Stimulated activated CD4-positive, alpha-beta T cell treated with anti-CD3 and anti-CD28 coated beads, Interleukin-4, amount 100 ng/mL, for 24 hours (primary cell): ENCODE results near the gene EIF2A.
"Not testable (repeated sequence)": the region's sequence is repeated elsewhere in the genome, so short reads cannot be mapped to it uniquely, and the experiment has no call there.

Source experiments
- DNase-seq: peaks from one replicate; pipeline ENCODE4 v3.0.0-alpha.2; 2020

The EIF2A gene

DNA sequence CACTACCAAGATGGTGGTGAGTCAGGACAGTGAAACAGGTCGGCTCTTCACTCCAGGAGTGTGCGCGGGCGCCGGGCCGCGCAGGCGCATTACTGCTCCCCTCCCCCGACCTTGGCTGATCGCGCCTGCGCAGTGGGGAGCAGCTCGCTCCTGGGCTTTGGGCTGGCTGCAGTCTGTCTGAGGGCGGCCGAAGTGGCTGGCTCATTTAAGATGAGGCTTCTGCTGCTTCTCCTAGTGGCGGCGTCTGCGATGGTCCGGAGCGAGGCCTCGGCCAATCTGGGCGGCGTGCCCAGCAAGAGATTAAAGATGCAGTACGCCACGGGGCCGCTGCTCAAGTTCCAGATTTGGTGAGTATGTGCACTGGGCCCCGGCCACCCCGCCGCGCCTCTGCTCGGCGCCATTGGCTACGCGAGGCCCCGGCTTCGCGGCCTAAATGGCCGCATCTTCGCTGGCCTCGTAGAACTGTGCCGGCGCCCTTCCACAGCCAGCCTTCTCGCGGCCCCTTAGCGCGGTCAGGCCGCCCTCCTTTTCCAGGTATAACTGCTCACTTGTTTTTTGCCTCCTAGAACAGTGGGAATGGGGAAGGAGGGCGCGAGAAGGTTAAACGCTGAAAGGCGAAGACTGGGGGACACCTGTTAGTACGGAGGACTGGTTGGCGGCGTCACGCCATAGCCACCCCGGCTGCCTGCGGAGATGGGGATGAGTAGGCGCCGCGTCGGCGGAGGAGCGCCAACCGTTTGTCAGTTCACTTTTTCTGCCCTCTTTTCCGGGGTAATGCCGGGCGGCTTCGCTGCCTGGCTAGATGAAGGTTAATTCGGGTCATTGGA lies 56.8 kb downstream of the EIF2A start, which contains the start of gene SELENOT:
SELENOT (plus strand) TSS at position 169 of the 827 bp plus-strand sequence; CDS start at position 211, 42 bp downstream.
- DNase-seq: peak; percentile 93

DNA sequence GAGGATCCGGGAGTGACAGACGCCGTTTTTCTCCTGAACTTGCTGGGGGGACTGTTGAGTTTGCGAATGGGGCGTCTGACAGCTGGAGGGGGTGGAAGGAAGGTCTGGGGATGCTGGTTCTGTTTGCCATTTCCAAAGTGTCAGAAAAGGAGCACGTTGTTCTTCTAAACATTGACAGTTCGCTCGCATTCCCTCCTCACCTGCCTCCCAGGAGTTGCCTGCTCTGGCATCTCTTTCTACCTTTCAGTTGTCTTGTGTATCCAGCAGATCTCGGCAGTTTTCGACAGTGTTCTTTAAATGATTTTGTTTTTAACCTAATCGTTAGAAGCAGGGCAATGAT lies 57.4 kb downstream of the EIF2A start:
- DNase-seq: no peak

DNA sequence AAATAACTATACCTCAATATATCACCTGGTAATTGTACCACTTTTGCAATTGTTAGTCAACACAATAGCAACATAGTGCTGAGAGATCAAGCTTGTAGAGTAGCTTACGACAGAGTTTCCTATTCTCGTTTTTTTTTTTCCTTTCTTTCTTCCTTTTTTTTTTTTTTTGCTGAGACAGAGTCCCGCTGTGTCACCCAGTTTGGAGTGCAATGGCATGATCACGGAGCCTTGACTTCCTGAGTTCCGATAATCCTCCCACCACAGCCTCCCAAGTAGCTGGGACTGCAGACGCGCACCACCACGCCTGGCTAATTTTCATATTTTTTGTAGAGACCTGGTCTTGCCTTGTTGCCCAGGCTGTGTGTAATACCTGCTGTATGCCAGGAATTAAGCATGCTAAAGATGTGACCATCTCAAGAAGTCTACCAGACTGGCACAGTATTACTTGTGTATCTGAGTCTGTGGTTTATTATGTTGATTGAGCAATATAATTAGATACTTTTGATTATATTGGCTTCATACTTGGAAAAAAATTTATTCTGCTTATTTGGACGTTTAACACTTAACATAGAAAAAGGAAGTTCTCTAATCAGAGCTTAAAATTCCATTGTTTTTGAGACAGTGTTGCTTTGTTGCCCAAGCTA lies 59.5 kb downstream of the EIF2A start:
- DNase-seq: no peak

DNA sequence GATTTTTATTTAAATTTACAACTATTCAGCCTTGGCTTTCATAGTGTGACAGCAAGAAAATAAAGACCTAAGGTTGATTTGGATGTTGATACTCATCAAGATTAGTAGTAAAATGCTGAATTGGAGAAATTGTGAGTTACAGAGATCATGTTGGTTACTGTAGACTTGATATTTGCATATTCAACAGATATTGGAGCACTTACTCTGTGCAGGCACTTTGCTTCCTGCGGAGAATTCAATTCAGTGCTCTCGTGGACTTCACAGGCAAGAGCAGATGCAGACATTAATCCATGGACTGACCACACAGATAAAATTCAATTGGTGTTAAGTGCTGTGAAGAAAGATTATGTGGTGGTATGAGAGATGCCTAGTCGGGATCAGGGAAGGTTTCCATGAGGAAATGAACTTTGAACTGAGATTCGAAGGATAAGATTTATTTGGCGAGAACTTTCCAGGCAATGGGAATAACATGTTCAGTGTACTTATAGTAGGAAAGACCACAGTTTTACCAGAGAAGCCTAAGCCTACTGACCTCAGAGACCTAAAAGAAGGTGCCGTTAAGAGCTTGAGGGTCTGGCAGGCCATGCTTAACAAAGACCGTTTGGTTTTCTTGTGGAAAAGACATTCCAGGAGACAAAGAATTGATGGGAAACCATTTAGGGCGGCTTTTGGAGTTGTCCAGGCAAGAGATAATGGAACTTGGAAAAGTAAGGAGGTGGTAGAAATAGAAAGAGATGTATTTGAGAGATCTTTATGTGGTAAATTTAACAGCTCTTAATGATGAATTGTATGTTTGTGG lies 60.9 kb downstream of the EIF2A start:
- no peak for DNase-seq

DNA sequence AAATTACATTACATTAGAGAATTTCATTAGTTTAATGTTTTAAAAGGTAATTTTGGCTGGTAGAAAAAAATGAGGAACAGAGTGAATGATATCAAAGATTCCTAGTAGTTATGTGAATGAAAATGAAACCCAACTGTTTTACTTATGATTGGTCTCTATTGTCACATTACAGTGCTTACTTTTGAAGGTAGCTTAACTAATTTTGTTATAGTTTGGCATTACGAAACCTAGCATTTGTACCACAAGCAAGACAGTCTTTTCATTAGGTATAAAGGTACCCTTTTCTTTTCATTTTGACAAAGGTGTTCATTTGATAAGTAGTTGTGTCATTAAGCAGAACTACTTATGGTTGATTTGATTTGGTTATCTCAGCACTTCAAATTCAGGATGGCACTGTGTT lies 63.4 kb downstream of the EIF2A start:
- no peak for DNase-seq

DNA sequence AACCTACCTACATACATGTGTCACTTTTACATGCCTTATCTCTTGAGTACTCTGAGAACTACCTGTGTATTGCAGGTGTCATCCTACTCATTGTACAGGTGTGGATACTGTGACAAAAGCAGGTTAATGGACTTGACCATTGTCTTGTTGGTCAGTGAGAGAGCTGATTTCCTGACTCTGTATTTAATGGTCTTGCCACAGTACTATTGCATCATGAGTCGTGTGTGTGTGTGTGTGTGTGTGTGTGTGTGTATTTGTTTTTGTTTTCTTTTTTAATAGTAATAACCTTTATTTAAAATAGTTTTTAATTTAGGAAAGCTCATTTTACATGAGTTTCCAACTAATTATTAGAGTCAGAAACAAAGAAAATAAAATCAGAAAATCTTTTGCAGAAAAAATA lies 64.2 kb downstream of the EIF2A start:
- DNase-seq: no peak

DNA sequence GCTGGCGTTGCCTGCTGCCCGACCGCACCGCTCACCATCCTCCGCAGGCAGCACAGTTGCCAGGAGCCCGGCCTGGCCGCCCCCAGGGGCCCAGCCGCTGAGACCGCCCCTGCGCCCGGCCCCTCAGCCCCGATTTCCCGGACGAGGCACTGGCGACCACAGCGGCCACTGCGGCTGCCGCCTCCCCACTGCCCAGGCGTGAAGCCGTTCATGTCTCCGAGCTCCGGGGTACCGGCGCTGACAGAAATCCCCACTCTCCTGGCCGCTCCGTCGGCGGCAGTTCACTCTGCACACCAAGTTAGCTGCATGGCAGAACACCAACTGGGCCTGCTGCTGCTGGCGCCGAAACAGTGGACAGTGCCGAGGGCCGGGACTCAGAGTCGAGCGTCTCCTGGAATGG lies 65.1 kb downstream of the EIF2A start:
- DNase-seq: no peak

DNA sequence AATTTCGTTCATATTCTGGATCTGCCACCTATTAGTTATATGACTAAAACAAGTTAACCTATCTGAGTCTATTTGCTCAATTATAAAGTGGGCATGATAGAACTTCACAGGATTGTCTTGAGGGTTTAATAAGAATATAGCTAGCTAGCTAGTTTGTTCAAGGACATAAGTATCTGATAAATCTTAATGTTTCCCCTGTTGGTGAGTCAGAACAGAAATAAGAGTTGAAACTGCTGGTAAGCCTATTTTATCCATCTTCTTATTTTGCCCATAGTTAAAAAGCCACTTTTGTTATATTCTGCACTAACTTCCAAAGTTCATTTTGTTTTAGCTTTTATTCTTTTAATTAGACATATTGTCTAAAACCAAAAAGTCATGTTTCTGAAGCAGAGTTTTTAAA lies 65.9 kb downstream of the EIF2A start:
- no peak for DNase-seq

DNA sequence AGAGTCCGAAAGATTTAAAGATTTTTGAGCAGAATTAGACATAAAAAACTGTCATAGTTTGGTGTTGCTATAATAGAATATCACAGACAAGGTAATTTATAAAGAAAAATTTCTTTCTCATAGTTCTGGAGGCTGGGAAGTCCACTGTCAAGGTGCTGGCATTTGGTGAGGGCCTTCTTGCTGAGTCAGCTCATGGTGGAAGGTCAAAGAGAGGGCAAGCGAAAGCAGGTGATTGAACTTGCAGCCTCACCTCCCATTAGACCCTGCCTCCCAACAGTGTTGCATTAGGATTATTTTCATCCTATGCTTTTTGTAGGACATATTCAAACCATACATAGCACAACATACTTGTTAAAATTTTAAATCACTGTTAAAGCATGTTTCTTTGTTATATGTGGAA lies 66.4 kb downstream of the EIF2A start:
- DNase-seq: no peak

DNA sequence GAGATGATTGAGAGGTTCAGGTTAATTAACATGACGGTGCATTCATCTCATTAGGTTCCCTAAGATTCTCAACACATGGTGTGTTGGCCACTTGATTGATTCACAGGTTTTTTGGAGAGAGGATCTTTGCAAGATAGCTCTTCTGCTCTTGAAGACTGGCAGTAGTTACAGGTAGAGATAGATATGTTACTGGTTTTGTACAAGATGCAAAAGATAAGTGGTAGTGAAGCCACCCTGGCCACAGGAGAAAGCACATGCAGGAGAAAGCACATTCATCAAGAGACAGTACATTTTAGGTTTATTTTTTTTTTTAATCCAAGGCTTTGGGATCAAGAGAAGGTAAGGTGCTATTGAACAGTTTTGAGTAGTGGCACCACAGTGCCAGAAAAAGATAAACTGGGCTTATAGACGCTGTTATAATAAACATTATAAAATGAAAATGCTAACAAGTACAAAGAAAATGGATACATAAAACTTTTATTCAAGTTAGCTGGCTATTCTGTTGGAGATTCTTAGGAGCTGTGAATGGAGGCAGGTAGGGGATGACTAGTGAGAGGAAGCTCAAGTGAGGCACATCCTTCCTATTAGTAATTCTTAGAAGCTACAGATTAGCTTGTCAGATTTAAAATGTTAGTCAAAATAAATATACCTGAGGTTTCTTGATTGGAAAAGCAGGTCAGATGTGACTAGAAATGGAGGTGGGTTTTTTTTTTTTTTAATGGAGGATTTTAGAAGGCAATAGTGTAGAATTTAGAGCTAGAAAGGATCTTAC lies 67.3 kb downstream of the EIF2A start:
- DNase-seq: no peak

DNA sequence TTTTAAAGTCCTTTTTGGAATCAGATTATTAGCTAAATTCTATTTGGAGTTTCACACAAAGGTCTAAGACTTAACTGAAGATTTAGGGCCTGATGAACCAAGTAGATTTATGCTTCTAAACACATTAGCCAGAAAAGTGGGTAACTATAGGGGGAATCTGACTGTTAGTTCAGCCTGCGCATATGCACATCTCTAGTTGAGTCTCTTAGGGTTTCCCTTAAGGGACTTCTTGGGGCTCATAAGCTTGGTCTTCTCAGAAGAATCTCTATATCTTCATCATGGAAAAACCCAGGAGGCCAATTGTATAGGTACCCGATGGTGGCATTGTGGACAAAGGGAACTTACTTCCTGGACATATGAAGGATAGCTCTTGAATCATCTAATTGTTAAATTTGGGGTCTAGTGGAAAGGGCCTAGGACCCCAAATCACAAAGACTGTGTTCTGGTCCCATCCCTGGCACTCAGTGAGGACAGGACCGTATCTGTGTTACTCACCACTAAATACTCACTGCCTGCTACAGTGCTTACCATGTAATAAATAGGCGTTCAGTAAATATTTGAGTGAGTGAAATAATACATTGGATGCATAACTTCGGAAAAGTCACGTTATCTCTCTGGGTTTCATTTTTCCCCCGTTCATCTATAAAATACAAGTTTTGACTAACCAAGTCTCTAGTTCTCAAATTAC lies 73.6 kb downstream of the EIF2A start:
- DNase-seq: no peak

DNA sequence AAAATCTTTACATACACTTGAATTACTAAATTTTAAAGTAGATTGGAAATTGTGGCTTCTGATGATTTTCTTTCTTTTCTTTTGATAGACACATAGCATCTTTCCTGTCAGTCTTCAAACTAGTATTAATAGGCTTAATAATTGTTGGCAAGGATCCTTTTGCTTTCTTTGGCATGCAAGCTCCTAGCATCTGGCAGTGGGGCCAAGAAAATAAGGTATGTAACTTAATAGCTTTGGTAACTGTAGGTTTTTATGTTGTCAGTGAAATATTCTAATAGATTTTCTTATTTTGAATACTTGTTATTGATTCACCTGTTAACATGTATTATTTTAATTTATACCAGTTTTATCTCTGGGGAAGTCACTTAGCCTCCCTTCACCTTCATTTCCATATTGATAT lies 76.4 kb downstream of the EIF2A start:
- not testable (repeated sequence) for DNase-seq

DNA sequence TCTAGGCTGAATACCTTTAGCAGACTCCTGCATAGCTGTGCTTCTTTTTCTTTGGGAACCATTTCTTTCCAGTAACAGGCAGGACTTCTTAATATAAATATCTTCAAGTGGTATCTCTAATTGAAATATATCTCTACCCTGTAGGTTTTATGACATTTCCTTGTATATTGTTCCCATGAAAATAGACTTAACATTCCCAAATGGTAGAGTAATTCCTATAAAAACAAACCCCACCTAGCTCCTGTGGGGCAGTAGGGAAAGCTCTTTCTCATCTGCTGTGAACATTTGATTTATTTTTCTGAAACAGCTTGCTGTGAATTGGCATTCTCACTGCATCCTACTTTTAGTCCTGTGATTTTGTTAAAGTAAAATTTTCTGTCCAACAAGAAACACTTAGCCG lies 77.4 kb downstream of the EIF2A start:
- DNase-seq: no peak

DNA sequence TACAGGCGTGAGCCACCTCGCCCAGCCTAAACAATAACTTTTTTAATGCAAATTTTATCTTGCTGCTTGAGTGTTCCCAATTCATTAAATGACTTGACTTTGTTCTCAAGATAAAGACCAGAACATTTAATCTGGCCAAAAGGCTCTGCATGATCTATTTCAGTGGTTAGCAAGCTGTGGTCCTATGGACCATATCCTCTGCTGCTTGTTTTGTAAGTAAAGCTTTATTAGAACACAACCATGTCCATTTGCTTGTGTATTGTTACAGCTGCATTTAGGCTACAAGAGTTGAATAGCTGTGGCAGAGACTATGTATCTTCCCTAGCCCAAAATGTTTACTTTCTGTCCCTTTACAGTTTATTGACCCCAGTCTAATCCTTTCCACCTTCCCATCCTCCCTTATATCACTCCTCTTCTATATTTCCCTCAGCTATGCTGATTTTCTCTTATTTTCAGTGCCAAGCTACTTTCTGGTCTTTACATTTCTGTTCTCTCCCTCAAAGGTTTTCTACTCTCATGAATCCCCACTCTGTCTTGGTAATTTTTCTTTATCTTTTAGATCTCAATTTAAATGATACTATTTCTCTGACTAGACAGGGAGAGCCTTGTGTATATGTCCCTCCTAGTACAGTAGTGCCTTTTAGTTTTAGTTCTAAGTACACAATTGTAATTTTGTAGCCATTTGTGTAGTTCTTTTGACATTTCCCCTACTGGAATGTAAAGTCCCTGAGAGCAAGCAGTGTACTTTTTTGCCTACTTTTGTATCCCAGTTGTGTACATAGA lies 79.8 kb downstream of the EIF2A start:
- DNase-seq: no peak

DNA sequence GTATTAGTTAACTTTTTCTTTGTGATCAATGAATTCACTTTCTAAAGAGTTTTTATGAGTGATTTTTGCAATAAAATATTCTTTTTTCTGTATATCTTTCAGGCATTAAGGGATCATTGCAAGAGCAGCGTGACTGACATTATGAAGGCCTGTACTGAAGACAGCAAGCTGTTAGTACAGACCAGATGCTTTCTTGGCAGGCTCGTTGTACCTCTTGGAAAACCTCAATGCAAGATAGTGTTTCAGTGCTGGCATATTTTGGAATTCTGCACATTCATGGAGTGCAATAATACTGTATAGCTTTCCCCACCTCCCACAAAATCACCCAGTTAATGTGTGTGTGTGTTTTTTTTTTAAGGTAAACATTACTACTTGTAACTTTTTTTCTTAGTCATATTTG lies 81.0 kb downstream of the EIF2A start:
- no peak for DNase-seq

DNA sequence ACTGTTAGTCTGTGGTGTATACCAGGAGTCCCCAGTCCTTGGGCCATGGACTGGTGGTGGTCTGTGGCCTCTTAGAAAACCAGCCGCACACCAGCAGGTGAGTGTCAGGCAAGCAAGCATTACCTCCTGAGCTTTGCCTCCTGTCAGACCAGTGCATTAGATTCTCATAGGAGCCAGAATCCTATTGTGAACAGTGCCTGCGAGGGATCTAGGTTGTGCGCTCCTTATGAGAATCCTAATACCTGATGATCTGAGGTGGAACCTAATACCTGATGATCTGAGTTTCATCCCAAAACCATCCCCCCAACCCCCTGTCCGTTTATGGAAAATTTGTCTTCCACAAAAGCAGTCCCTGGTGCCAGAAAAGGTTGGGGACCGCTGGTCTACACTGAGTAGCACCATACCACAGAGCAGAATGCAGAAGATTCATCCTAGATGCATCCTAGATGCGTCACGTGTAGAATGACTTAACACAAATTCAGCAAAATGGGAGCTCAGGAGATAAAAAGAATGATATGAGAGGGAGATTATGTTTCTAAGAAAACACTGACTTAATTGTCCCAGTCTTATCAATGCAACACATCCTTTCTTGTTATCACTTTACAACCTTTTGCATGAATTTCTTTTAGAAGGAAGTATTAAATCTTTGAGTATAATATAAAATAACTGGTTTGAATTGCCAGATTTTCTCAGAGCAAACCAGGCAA lies 85.1 kb downstream of the EIF2A start:
- no peak for DNase-seq

DNA sequence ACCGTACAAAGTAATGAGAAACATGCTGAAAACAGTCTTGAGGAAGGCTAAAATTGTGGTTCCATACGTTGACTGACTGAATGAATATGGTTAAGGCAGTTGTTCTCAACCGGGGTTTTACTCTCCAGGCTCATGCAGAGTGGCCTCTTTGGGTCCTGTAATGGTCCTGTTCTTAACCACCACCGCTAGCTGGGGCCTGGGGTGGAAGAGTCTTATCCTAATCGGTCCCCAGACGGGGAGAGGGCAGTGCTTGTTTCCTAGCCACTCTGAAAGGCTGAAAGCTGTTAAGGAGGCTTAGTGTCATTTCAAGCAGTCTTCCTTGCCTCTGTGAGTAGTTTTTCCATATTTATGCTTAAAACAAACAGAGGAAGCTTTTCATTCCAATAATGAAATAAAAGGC lies 88.5 kb downstream of the EIF2A start:
- DNase-seq: no peak

DNA sequence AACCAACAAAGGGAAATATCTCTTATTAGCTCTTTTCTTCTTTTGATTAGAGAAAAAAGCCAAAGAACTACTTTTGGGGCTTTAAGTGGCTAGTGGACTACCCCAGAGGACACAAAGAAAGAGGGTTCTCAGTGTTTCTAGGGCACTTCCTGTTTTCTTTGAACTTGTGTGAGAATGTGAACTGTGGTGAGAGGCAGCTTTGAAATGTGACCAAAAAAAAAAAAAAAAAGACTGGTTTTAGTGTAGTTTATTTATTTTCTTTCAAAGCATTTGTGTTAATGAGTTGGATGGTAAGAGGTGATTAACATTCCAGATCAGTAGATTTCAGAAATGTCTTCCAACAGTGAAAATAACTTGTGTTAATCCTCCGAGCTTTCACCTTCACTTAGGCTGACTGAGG lies 88.9 kb downstream of the EIF2A start:
- no peak for DNase-seq
